K562 (cell line): ENCODE measurements around the gene KCTD19. TPM values are rescaled to one million over a fixed set of nuclear protein-coding genes. Genes with fewer than 3 reads are reported as not detected.

Experiments
- AFF4 ChIP-seq: sonication (generic); formaldehyde crosslinking; IDR thresholded peaks from 2 replicates; pipeline ENCODE4 v1.8.0; 2023; ENCODE audit warnings: mild to moderate bottlenecking, missing genetic modification reagents
- CBX2 ChIP-seq: fragments of 200-600 bp; sonication (generic); IDR thresholded peaks from one replicate; pipeline ENCODE4 v1.6.1; 2012; ENCODE audit warnings: mild to moderate bottlenecking, low read length, inconsistent platforms; ENCODE audit not compliant: insufficient read depth, poor library complexity, severe bottlenecking
- EP300 ChIP-seq: IDR thresholded peaks from 2 replicates; pipeline ENCODE4 v1.6.1; 2012; ENCODE audit warnings: low read length, improper control_type of control experiment
- ESRRA ChIP-seq: fragments of 450-650 bp; IDR thresholded peaks from 2 replicates; pipeline ENCODE4 v1.6.1; 2014; ENCODE audit warnings: low read depth, mild to moderate bottlenecking, moderate library complexity, borderline replicate concordance
- ETS2 ChIP-seq: IDR thresholded peaks from 2 replicates; pipeline ENCODE4 v1.6.1; 2016; ENCODE audit warnings: borderline replicate concordance, missing genetic modification characterization, mild to moderate bottlenecking, moderate library complexity, missing compliant biosample characterization; ENCODE audit not compliant: poor library complexity, severe bottlenecking
- GATAD2A ChIP-seq: fragments of 450-650 bp; IDR thresholded peaks from 2 replicates; pipeline ENCODE4 v1.6.1; 2017
- HDAC2 ChIP-seq: fragments of 450-650 bp; IDR thresholded peaks from 2 replicates; pipeline ENCODE4 v1.6.1; 2016; ENCODE audit warnings: mild to moderate bottlenecking
- JUN ChIP-seq, 2 experiments: sonication (generic) in 1 of 2; formaldehyde crosslinking in 1 of 2; IDR thresholded peaks; 2 replicates each; pipeline versions ENCODE4 v1.6.1 to v1.8.0; 2012 to 2022; ENCODE audit warnings: borderline replicate concordance in 2 of 2, mild to moderate bottlenecking in 2 of 2, improper control_type of control experiment in 1 of 2, low read depth in 1 of 2, low read length in 1 of 2, missing genetic modification reagents in 1 of 2
- KLF16 ChIP-seq: IDR thresholded peaks from 2 replicates; pipeline ENCODE4 v1.6.1; 2016; ENCODE audit warnings: antibody characterized with exemption
- MECOM ChIP-seq: fragments of 250-450 bp; sonication (Bioruptor Pico); IDR thresholded peaks from 2 replicates; pipeline ENCODE4 v1.8.0; 2022; ENCODE audit warnings: inconsistent platforms
- MYNN ChIP-seq, 2 experiments: sonication (generic); formaldehyde crosslinking in 1 of 2; IDR thresholded peaks; 2 replicates each; pipeline versions ENCODE4 v1.5.0 to v1.6.1; 2016 to 2020; ENCODE audit warnings: antibody characterized with exemption in 1 of 2, missing genetic modification reagents in 1 of 2
- NR2C2 ChIP-seq, 2 experiments: fragments of 200-800 bp in 1 of 2; sonication (Bioruptor generic) in 1 of 2; sonication (generic) in 1 of 2; formaldehyde crosslinking in 1 of 2; IDR thresholded peaks; 2 replicates each; pipeline versions ENCODE4 v1.6.1 to v1.8.0; 2016 to 2022; ENCODE audit warnings: mild to moderate bottlenecking in 1 of 2, missing compliant biosample characterization in 1 of 2, missing genetic modification characterization in 1 of 2, missing genetic modification reagents in 1 of 2
- TCF3 ChIP-seq: sonication (generic); formaldehyde crosslinking; IDR thresholded peaks from 2 replicates; pipeline ENCODE4 v1.4.0; 2020; ENCODE audit warnings: mild to moderate bottlenecking, missing genetic modification reagents
- TEAD2 ChIP-seq: fragments of 450-650 bp; IDR thresholded peaks from 2 replicates; pipeline ENCODE4 v1.6.1; 2016; ENCODE audit warnings: missing genetic modification characterization, control low read depth, missing compliant biosample characterization
- VEZF1 ChIP-seq: fragments of 200-800 bp; sonication (Bioruptor generic); IDR thresholded peaks from 2 replicates; pipeline ENCODE4 v1.6.1; 2017; ENCODE audit warnings: missing genetic modification characterization, missing compliant biosample characterization
- ZNF395 ChIP-seq: fragments of 200-800 bp; sonication (Bioruptor generic); IDR thresholded peaks from 2 replicates; pipeline ENCODE4 v1.6.1; 2017; ENCODE audit warnings: missing genetic modification characterization, missing compliant biosample characterization
- polyA plus RNA-seq, 8 experiments: library from polyadenylated mRNA; depleted of rRNA in 4 of 8; stranded (reverse) in 5 of 8; unstranded in 3 of 8; fragments of >200 nt; fragmentation: Nextera tagmentation in 2 of 8; fragmentation: Illumina TruSeq in 1 of 8; extraction: Ambion mirVana in 2 of 8; extraction: Trizol in 1 of 8; gene quantifications; 2 replicates each; pipeline versions ENCODE4 v1.2.1 to v1.2.3, GENCODE V29; 2011 to 2014; ENCODE audit warnings: inconsistent platforms in 1 of 8, missing spikeins in 1 of 8
- total RNA-seq, 7 experiments: library from RNA; depleted of rRNA in 6 of 7; stranded (reverse); fragments of >200 nt in 6 of 7; fragmentation: Illumina TruSeq in 2 of 7; extraction: Trizol in 2 of 7; gene quantifications; 2 replicates each; pipeline versions ENCODE4 v1.2.1 to v1.2.3, GENCODE V29; 2011 to 2021; ENCODE audit warnings: low replicate concordance in 1 of 7

The KCTD19 gene
- total and polyA plus RNA-seq, 9 of the 15 experiments (the other 6 are each of a cell fraction or from before 2014, with no cell fraction given): 0.03 to 0.91 (median 0.22) TPM; not detected in 2

GRCh38 chr16:67241008-67241900 lies 85.3 kb downstream of the KCTD19 start (continued):
- no peak for TF ChIP-seq NR2C2 (CRISPR knock-in tag; IDR thresholded peaks at IDR 0.05)
- TF ChIP-seq NR2C2 (tag; IDR thresholded peaks at IDR 0.05): peak; percentile 14; the same call in 1 of the 2 replicates
- 0 out of 2 replicates have a peak, but pooled peaks have one; percentile 6 for TF ChIP-seq ZNF395 (CRISPR knock-in tag)
- peak; percentile 77 for TF ChIP-seq MYNN (IDR thresholded peaks at IDR 0.05)
- no peak for TF ChIP-seq MYNN (CRISPR knock-in tag; IDR thresholded peaks at IDR 0.05)
- TF ChIP-seq KLF16: no peak
- TF ChIP-seq CBX2: no peak
- TF ChIP-seq GATAD2A: 0 out of 2 replicates have a peak, but pooled peaks have one; percentile 39
- TF ChIP-seq VEZF1: peak; percentile 62
- TF ChIP-seq TEAD2: 0 out of 2 replicates have a peak, but pooled peaks have one; percentile 22
- 0 out of 2 replicates have a peak, but pooled peaks have one; percentile 49 for TF ChIP-seq JUN (IDR thresholded peaks at IDR 0.05; ENCODE audit: borderline replicate concordance, low read depth, low read length)
- no peak for TF ChIP-seq JUN (CRISPR knock-in tag; IDR thresholded peaks at IDR 0.05; ENCODE audit: borderline replicate concordance)
- peak; percentile 26; the same call in 1 of the 2 replicates for TF ChIP-seq TCF3 (CRISPR knock-in tag)
- TF ChIP-seq ETS2 (tag): no peak
- TF ChIP-seq EP300: peak; percentile 50; the same call in 1 of the 2 replicates
- TF ChIP-seq MECOM (CRISPR knock-in tag): peak; percentile 77
- TF ChIP-seq ESRRA: peak; percentile 12; the same call in 1 of the 2 replicates
- peak; percentile 40; the same call in 1 of the 2 replicates for TF ChIP-seq HDAC2
- TF ChIP-seq AFF4 (CRISPR knock-in tag): no peak
